ENCODE results near the gene EXT2.

- TF ChIP-seq, protein P1, sequence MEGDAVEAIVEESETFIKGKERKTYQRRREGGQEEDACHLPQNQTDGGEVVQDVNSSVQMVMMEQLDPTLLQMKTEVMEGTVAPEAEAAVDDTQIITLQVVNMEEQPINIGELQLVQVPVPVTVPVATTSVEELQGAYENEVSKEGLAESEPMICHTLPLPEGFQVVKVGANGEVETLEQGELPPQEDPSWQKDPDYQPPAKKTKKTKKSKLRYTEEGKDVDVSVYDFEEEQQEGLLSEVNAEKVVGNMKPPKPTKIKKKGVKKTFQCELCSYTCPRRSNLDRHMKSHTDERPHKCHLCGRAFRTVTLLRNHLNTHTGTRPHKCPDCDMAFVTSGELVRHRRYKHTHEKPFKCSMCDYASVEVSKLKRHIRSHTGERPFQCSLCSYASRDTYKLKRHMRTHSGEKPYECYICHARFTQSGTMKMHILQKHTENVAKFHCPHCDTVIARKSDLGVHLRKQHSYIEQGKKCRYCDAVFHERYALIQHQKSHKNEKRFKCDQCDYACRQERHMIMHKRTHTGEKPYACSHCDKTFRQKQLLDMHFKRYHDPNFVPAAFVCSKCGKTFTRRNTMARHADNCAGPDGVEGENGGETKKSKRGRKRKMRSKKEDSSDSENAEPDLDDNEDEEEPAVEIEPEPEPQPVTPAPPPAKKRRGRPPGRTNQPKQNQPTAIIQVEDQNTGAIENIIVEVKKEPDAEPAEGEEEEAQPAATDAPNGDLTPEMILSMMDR (IDR thresholded peaks at IDR 0.05): no peak
- TF ChIP-seq POLR2A (IDR thresholded peaks at IDR 0.05) (no peak), POLR2AphosphoS5 (IDR thresholded peaks at IDR 0.05) (no peak)
These were observed 66.5 kb downstream of the EXT2 start for GRCh38 chr11:44162004-44162403.
